Omental fat pad (tissue), 4 donors: ENCODE results near the gene SNURF. TPM values are rescaled to one million over a fixed set of nuclear protein-coding genes. Genes with fewer than 3 reads are reported as not detected.
"Not testable (repeated sequence)": the region's sequence is repeated elsewhere in the genome, so short reads cannot be mapped to it uniquely, and the experiment has no call there.

ENCODE experiments used
- ATAC-seq: fragments of 150-250 bp; one replicate; pipeline ENCODE4 v1.9.1; 2016; ENCODE audit warnings: mild to moderate bottlenecking, moderate library complexity; ENCODE audit not compliant: low FRiP score
- DNase-seq: peaks from one replicate; pipeline ENCODE4 v3.0.0-alpha.2; 2019; ENCODE audit warnings: low spot score
- small RNA-seq: library from RNA; depleted of rRNA; stranded (forward); fragments of <200 nt; gene quantifications from one replicate; pipeline ENCODE3, GENCODE V24; 2016
- total RNA-seq, 4 donors: library from RNA; depleted of rRNA; stranded (reverse); fragments of >200 nt; gene quantifications; one replicate each; pipeline ENCODE4 v1.1.0, GENCODE V29; 2016
- TF ChIP-seq, protein P1 (sequence below), 3 donors: fragments of 450-650 bp; IDR thresholded peaks; one replicate each; pipeline ENCODE4 v1.5.1; 2016 to 2017; ENCODE audit warnings: antibody characterized with exemption in 3 of 3, mild to moderate bottlenecking in 3 of 3, moderate library complexity in 2 of 3

Gene SNURF
- total RNA-seq, 4 donors from 2014 or later = 1.2 to 6.8 (median 4.3) TPM

DNA sequence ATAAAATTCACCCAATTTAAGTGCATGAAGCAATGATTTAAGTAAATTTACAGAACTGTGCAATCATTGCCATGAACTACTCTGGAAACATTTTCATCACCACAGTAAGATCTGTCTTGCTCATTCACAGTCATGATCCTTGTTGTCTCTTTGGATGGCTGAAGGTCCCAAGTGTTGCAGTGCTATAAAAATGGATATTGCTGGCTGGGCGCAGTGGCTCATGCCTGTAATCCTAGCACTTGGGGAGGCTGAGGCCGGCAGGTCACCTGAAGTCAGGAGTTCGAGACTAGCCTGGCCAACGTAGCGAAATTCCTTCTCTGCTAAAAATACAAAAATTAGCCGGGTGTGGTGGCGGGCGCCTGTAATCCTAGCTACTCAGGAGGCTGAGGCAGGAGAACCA, 17.0 kb downstream of the SNURF start:
- ATAC-seq = no peak
- TF ChIP-seq, protein P1, sequence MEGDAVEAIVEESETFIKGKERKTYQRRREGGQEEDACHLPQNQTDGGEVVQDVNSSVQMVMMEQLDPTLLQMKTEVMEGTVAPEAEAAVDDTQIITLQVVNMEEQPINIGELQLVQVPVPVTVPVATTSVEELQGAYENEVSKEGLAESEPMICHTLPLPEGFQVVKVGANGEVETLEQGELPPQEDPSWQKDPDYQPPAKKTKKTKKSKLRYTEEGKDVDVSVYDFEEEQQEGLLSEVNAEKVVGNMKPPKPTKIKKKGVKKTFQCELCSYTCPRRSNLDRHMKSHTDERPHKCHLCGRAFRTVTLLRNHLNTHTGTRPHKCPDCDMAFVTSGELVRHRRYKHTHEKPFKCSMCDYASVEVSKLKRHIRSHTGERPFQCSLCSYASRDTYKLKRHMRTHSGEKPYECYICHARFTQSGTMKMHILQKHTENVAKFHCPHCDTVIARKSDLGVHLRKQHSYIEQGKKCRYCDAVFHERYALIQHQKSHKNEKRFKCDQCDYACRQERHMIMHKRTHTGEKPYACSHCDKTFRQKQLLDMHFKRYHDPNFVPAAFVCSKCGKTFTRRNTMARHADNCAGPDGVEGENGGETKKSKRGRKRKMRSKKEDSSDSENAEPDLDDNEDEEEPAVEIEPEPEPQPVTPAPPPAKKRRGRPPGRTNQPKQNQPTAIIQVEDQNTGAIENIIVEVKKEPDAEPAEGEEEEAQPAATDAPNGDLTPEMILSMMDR (IDR thresholded peaks at IDR 0.05) = no peak
- DNase-seq = no peak

DNA sequence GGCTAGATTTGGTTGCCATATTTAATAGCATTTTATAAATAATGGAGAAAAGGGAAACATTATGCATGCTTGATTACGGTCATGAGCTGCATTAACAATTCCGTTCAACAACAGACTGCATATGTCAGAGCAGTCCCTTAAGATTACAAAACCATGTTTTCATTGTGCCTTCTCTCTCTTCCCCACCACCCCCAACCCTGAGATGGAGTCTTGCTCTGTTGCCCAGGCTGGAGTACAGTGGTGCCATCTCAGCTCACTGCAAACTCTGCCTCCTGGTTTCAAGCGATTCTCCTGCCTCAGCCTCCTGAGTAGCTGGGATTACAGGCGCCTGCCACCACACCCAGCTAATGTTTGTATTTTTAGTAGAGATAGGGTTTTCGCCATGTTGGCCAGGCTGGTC, 17.9 kb downstream of the SNURF start:
- DNase-seq, ATAC-seq: not testable (repeated sequence)

DNA sequence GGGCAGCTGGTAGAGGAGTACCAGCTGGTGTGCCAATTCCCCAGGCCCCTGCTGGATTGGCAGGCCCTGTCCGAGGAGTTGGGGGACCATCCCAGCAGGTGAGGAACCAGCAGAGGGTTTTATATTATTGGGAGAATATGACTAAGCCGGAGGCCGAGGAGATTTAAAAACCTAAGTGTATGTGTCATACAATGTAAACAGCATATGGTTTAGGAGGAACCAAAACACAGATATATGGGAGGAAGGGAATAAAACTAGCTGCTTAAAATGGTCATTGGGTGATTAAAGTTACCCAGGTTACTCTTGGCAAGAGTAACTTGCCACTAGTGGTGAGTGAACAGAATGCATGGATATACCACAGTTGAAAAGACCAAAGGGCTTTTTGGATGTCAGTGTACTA, 22.1 kb downstream of the SNURF start:
- no peak for DNase-seq
- TF ChIP-seq, protein P1 (IDR thresholded peaks at IDR 0.05) = no peak
- no peak for ATAC-seq

DNA sequence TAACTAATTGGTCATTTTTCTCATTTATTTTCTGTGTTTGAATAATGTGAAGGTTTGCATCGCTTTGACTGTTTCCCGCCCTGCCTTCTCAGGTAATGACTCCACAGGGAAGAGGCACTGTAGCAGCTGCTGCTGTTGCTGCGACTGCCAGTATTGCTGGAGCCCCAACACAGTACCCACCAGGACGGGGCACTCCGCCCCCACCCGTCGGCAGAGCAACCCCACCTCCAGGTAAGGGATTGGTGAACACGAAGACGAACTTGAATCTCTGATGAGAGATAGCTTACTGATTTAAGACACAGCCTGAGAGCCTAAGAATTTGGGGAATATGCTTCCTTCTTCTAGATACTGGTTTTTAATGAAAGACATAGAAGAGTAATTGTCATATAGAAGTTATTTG, 22.9 kb downstream of the SNURF start:
- DNase-seq (no peak), ATAC-seq (no peak)
- TF ChIP-seq, protein P1 (IDR thresholded peaks at IDR 0.05) = no peak

DNA sequence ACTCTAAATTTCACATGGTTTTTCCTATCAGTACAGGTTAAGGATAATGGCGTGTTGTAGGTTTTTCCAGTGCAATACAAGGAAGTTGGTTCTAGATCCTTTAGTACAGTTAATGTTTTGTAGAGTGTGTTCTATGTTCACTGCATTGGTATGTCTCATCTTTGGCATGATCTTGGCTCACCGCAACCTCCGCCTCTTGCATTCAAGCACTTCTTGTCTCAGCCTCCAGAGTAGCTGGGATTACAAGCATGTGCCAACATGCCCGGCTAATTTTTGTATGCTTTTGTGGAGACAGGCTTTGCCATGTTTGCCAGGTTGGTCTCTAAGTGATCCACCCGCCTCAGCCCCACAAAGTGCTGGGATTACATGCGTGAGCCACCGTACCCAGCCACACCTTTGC, 30.4 kb downstream of the SNURF start:
- TF ChIP-seq, protein P1 (IDR thresholded peaks at IDR 0.05) = no peak
- DNase-seq (no peak), ATAC-seq (no peak)

DNA sequence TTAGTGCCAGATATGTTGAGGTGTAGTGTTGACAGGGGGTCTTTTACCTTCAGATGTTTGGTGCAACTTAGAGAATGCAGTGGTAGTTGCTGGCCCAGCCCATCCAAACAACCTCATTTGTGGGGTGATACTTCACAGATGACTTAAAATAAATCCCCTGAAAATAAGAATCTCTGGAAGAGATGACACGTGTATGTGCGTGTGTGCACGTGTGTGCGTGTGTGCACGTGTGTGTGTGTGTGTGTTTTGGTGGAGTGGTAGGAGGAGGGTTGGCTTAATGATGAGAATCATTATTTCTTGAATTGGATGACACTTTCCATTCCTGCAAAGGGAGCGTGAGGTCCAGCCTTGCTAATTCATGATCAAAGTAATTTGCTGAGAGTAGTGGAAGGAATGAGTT, 31.9 kb downstream of the SNURF start:
- ATAC-seq (no peak), DNase-seq (no peak)
- TF ChIP-seq, protein P1 (IDR thresholded peaks at IDR 0.05) = no peak

Small RNA genes within 50 kb of the gene (small RNA-seq; reads per million reads assigned to genes)
- gene AC090602.1 (not detected), gene AC124312.4 (not detected), gene AC124312.5 (not detected)

Other genes starting within 250 kb of the SNURF start
- gene SNRPN, start within 50 bp of the SNURF start, total RNA-seq = 10 to 100 TPM; 47.0 to 71.9 (median 67.3) TPM